ENCODE data around the gene CSNK1D. TPM values are rescaled to one million over a fixed set of nuclear protein-coding genes. Genes with fewer than 3 reads are reported as not detected.

Gene CSNK1D
- total RNA-seq, 1 experiment from 2014 or later, result 137 TPM

DNA sequence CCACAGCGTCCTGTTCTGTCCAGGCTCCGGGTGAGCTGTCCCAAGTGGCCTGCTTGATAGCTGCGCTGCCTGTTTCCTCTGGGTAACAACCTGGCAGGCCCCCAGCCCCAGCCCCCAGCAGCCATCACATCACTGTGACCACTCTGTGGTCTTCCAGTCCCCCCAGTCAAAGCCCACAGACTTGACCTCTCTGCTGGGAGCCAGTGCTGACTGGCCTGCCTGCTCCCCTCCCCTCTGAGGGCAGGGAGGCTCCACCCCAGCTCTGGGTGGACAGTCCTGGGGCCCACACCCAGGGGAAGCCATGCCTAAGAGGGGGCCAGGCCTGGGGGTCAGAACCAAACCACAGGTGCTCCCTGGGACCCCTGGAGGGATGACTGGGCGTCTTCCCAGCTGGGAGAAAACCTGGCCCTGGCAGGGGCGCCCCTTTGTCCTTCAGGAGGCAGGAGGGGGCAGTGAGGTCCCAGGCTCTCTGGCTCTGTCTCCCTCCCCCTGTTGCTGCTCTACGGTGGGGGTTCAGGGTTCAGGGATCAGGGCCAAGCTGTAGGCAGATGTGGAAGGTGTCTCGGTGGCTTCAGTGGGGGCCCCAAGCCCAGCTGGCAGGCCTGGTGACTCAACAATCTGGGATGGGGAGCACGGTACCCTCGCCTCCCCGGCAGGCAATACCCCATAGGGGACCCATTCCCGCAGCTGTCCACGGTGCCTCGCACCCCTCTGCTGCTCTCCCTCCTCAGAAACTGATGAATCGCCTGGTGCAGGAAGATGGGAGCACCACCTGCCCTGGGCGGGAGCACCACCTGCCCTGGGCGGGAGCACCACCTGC, 46.5 kb downstream of the CSNK1D start:
- Histone ChIP-seq H2AFZ (ENCODE audit: low read length) (no peak overlapping the region), H3K9ac (ENCODE audit: extremely low read depth, insufficient read length, low read length) (no peak overlapping the region), H2BK120ac (ENCODE audit: low read depth, low read length, poor library complexity, severe bottlenecking) (no peak overlapping the region), H4K5ac (ENCODE audit: insufficient read length, low read depth, low read length) (no peak overlapping the region), H2BK15ac (ENCODE audit: low read depth, low read length) (no peak overlapping the region), H4K91ac (ENCODE audit: insufficient read length, low read depth, low read length) (no peak overlapping the region), H3K14ac (ENCODE audit: insufficient read depth, low read length) (no peak overlapping the region), H3K4ac (ENCODE audit: low read depth, low read length) (no peak overlapping the region), H4K20me1 (ENCODE audit: control insufficient read depth, insufficient read depth, insufficient read length) (peaks cover 2% of the 10 kb centered on the region), H3K79me2 (ENCODE audit: insufficient read depth, low read length) (no peaks in the 10 kb centered on the region), H4K8ac (replicated peaks; ENCODE audit: insufficient read length, low read depth, low read length) (no peak overlapping the region), H3K23me2 (ENCODE audit: insufficient read length, low read depth, low read length, poor library complexity, severe bottlenecking) (peaks cover 11% of the 10 kb centered on the region), H3K79me1 (ENCODE audit: insufficient read depth, low read depth, low read length, poor library complexity, severe bottlenecking) (no peaks in the 10 kb centered on the region), H3K4me2 (ENCODE audit: insufficient read depth, insufficient read length, low read length) (no peak overlapping the region), H2BK20ac (ENCODE audit: low read depth, low read length, poor library complexity, severe bottlenecking) (no peak overlapping the region), H3K9me3 (ENCODE audit: control insufficient read depth, low read depth, low read length) (no peaks in the 10 kb centered on the region), H3K27ac (ENCODE audit: insufficient read length, low read depth, low read length) (no peak overlapping the region), H3K4me1 (ENCODE audit: insufficient read depth, low read length) (no peaks in the 10 kb centered on the region), H2BK5ac (ENCODE audit: insufficient read length, low read length) (no peak overlapping the region), H3T11ph (ENCODE audit: low read length) (no peak overlapping the region), H2BK12ac (ENCODE audit: insufficient read length, low read depth, low read length) (no peak overlapping the region), H3K56ac (ENCODE audit: insufficient read length, low read depth, low read length) (no peak overlapping the region), H3K23ac (ENCODE audit: insufficient read length, low read depth, low read length) (no peak overlapping the region), H3K27me3 (ENCODE audit: insufficient read depth, low read length) (peaks cover 22% of the 10 kb centered on the region; the same call in 1 of the 2 replicates), H3K18ac (ENCODE audit: insufficient read length, low read depth, low read length) (no peak overlapping the region), H2AK5ac (ENCODE audit: insufficient read length, low read length) (no peak overlapping the region)
- H3K27ac Mint-ChIP-seq, result no peak overlapping the region
- 0 out of 5 replicates have a peak, but pooled peaks cover 0 to 3% of the 10 kb centered on the region in 2 experiments for H3K9me3 Mint-ChIP-seq
- no CpG with 5 or more reads among the region's 16 CpGs for WGBS (ENCODE audit: extremely low coverage, insufficient read length, low lambda C conversion rate)
- H3K27me3 Mint-ChIP-seq (ENCODE audit: low read depth), result peaks cover 57% of the 10 kb centered on the region
- no peaks in the 10 kb centered on the region; a peak in 1 of 7 replicates for H3K36me3 Mint-ChIP-seq (ENCODE audit: insufficient read depth in 1 of 3, low read depth in 3 of 3)
- DNase-seq, result no peak
- TF ChIP-seq, protein P1, sequence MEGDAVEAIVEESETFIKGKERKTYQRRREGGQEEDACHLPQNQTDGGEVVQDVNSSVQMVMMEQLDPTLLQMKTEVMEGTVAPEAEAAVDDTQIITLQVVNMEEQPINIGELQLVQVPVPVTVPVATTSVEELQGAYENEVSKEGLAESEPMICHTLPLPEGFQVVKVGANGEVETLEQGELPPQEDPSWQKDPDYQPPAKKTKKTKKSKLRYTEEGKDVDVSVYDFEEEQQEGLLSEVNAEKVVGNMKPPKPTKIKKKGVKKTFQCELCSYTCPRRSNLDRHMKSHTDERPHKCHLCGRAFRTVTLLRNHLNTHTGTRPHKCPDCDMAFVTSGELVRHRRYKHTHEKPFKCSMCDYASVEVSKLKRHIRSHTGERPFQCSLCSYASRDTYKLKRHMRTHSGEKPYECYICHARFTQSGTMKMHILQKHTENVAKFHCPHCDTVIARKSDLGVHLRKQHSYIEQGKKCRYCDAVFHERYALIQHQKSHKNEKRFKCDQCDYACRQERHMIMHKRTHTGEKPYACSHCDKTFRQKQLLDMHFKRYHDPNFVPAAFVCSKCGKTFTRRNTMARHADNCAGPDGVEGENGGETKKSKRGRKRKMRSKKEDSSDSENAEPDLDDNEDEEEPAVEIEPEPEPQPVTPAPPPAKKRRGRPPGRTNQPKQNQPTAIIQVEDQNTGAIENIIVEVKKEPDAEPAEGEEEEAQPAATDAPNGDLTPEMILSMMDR (conservative IDR thresholded peaks at IDR 0.05), result no peak
- no peak overlapping the region; a peak in 1 of 5 replicates for H3K4me3 Mint-ChIP-seq
- peaks cover 2 to 4% of the 10 kb centered on the region in 2 experiments; a peak in 3 of 4 replicates for H3K4me1 Mint-ChIP-seq

Data from H9 (cell line).